GM10248 (cell line): ENCODE data around the gene TNN.
"Not testable (repeated sequence)": the region's sequence is repeated elsewhere in the genome, so short reads cannot be mapped to it uniquely, and the experiment has no call there.

Source experiments
- CTCF ChIA-PET: fragments of 300-600 bp; sonication (Branson Sonifier 250); formaldehyde crosslinking; extraction: SDS; loops from one replicate; lab custom pipeline; 2021; ENCODE audit warnings: antibody characterized with exemption; lab: Yijun Ruan, JAX
- POLR2A ChIA-PET: fragments of 350-650 bp; sonication (Branson Sonifier 250); formaldehyde crosslinking; extraction: SDS; loops from one replicate; lab custom pipeline; 2020; ENCODE audit warnings: antibody characterized with exemption; lab: Yijun Ruan, JAX
- DNase-seq: peaks from one replicate; pipeline ENCODE4 v3.0.0; 2012; ENCODE audit errors: extremely low spot score
- CTCF ChIP-seq: IDR thresholded peaks from 2 replicates; pipeline ENCODE4 v1.5.1; 2012; ENCODE audit warnings: mild to moderate bottlenecking, low read depth; ENCODE audit errors: extremely low read depth, missing control alignments, control extremely low read depth

The TNN gene

GRCh38 chr1:175067362-175068106 is at the start of gene TNN:
Gene TNN (plus strand): TSS chr1:175067833. CDS start chr1:175077419, 9,586 bp downstream.
- no peak for DNase-seq
- ChIA-PET CTCF (interaction anchor here (1.5 to 1.6 kb wide), 2 partner anchors 10 to 15 kb away, joined by 3 to 5 read pairs; no protein-coding TSS in a partner anchor), POLR2A (no interaction called here)
- no peak for TF ChIP-seq CTCF

- DNase-seq, result no peak
- POLR2A ChIA-PET, result no interaction called here
- TF ChIP-seq CTCF, result no peak
- CTCF ChIA-PET, result no interaction called here
These were observed 48.1 kb upstream of the TNN start for GRCh38 chr1:175019524-175019923.

GRCh38 chr1:175023043-175023921 is 44.4 kb upstream of the TNN start, which contains the start of gene MRPS14:
Gene MRPS14 (minus strand): TSS chr1:175023425. CDS start chr1:175023408, 17 bp downstream.
- DNase-seq, result peak; percentile 96
- CTCF ChIA-PET, result interaction anchor here (0.7 to 2.0 kb wide), 7 partner anchors 9 to 123 kb away, joined by 3 to 7 read pairs (median 5); no protein-coding TSS in a partner anchor
- POLR2A ChIA-PET, result interaction anchor here (0.6 to 1.7 kb wide), 4 partner anchors 20 to 1556 kb away, joined by 3 to 12 read pairs (median 4); partner anchors contain the start of gene CACYBP
- no peak for TF ChIP-seq CTCF

GRCh38 chr1:175023922-175024242 is 43.8 kb upstream of the TNN start:
- CTCF ChIA-PET, result interaction anchor here (1.0 to 2.1 kb wide), 6 partner anchors 8 to 122 kb away, joined by 4 to 7 read pairs (median 6); no protein-coding TSS in a partner anchor
- DNase-seq, result not testable (repeated sequence)
- POLR2A ChIA-PET, result interaction anchor here (1.2 to 1.7 kb wide), 2 partner anchors 20 to 24 kb away, joined by 3 to 12 read pairs; partner anchors contain the start of gene CACYBP

GRCh38 chr1:175024773-175025172 is 42.9 kb upstream of the TNN start:
- ChIA-PET CTCF (interaction anchor here (2.1 kb wide), 1 partner anchor 62 kb away, joined by 5 read pairs; no protein-coding TSS in a partner anchor), POLR2A (no interaction called here)
- TF ChIP-seq CTCF, result no peak
- no peak for DNase-seq

GRCh38 chr1:175033953-175034352 is 33.7 kb upstream of the TNN start:
- no peak for DNase-seq
- ChIA-PET POLR2A (no interaction called here), CTCF (interaction anchor here (3.2 kb wide), 1 partner anchor 91 kb away, joined by 19 read pairs; no protein-coding TSS in a partner anchor)
- TF ChIP-seq CTCF, result no peak

GRCh38 chr1:175034775-175035174 is 32.9 kb upstream of the TNN start:
- TF ChIP-seq CTCF, result no peak
- no peak for DNase-seq
- ChIA-PET POLR2A (no interaction called here), CTCF (no interaction called here)
